Mesodermal cell (in vitro differentiated cells): ENCODE measurements around the gene HDDC3.
A peak's percentile ranks its signal among the peaks of the same experiment; 100 is the strongest.
"Not testable (repeated sequence)": the region's sequence is repeated elsewhere in the genome, so short reads cannot be mapped to it uniquely, and the experiment has no call there.

ENCODE experiments used
- H3K27ac ChIP-seq: 2 replicates; pipeline ENCODE4 v1.7.0; 2013; ENCODE audit warnings: mild to moderate bottlenecking, low read depth, low read length, moderate library complexity; ENCODE audit not compliant: severe bottlenecking
- H3K36me3 ChIP-seq: 2 replicates; pipeline ENCODE4 v1.7.1; 2013; ENCODE audit warnings: mild to moderate bottlenecking, low read length, moderate library complexity; ENCODE audit not compliant: control insufficient read depth, insufficient read depth
- H3K4me1 ChIP-seq: one replicate; pipeline ENCODE4 v1.7.1; 2013; ENCODE audit warnings: mild to moderate bottlenecking, low read length; ENCODE audit not compliant: insufficient read depth, control insufficient read depth, poor library complexity, severe bottlenecking
- H3K4me3 ChIP-seq: 2 replicates; pipeline ENCODE4 v1.7.0; 2013; ENCODE audit warnings: low read length, control low read depth, mild to moderate bottlenecking; ENCODE audit not compliant: insufficient read depth, poor library complexity, severe bottlenecking; ENCODE audit errors: extremely low read depth
- H3K9me3 ChIP-seq: 2 replicates; pipeline ENCODE4 v1.7.1; 2013; ENCODE audit warnings: mild to moderate bottlenecking, low read length, moderate library complexity; ENCODE audit not compliant: control insufficient read depth
- WGBS, 2 experiments: methylation state at CpG; one replicate each; pipeline ENCODE4 v1.1.5; 2013; ENCODE audit warnings: missing lambda C conversion rate in 2 of 2; ENCODE audit not compliant: insufficient coverage in 2 of 2; 5-methylcytosine and 5-hydroxymethylcytosine counted together

The HDDC3 gene

DNA sequence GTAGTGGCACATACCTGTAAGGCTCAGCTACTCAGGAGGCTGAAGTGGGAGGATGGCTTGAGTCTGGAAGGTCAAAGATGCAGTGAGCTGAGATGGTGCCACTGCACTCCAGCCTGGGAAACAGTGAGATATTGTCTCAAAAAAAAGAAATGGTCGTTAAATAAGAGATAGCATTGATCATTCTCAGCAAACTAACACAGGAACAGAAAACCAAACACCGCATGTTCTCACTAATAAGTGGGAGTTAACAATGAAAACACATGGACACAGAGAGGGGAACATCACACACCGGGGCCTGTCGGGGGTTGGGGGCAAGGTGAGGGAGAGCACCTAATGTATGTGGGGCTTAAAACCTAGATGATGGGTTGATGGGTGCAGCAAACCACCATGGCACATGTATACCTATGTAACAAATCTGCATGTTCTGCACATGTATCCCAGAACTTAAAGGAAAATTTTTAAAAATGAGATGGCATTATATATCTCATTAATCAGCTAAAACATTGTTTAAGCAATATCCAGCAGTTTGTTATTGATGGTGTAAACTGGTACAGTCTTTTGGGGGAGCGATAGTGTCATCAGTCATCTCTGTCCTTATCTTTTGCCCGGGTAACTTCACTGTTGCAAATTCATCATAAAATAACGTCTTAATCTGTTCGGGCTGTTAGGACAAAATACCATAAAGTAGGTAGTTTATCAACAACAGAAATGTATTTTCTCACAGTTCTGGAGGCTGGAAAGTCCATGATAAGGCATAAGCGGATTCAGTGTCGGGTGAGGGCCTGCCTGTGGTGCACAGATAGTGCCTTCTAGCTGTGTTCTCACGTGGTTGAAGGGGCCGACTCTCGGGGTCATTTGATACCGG is 30.9 kb downstream of the HDDC3 start:
- H3K27ac ChIP-seq: no peak overlapping the region
- 81 to 89% methylated on average over 2 to 6 of the region's 14 CpGs for WGBS, 2 experiments
- H3K36me3 ChIP-seq: peaks cover 14% of the 10 kb centered on the region
- H3K4me1 ChIP-seq: no peaks in the 10 kb centered on the region
- peak overlapping the region; percentile 49 for H3K4me3 ChIP-seq
- H3K9me3 ChIP-seq: no peaks in the 10 kb centered on the region

DNA sequence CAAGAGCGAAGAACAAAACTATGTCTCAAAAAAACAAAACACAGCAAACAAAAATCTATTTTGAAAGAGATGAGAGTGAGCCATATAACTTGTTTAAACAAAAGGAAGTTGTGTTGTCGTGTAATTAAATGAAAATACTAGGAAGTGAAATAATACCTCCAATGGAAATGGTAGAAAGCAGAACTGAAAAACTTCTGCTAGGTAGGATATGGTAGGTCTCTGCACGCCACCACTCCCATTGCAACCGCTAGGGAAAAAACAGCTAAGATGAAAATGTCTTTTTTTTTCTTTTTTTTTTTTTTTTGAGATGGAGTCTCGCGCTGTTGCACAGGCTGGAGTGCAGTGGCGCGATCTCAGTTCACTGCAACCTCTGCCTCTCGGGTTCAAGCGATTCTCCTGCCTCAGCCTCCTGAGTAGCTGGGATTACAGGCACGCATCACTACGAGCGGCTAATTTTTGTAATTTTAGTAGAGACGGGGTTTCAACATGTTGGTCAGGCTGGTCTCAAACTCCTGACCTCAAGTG is 35.2 kb downstream of the HDDC3 start:
- not testable (repeated sequence) for H3K27ac ChIP-seq, H3K4me1 ChIP-seq, H3K4me3 ChIP-seq, H3K9me3 ChIP-seq
- H3K36me3 ChIP-seq: peaks cover 31% of the 10 kb centered on the region
- 85 to 97% methylated on average over 7 to 13 of the region's 14 CpGs for WGBS, 2 experiments

GRCh38 chr15:90895571-90896117 is 36.7 kb downstream of the HDDC3 start:
- Histone ChIP-seq H3K27ac (no peak overlapping the region), H3K36me3 (peaks cover 39% of the 10 kb centered on the region), H3K9me3 (no peaks in the 10 kb centered on the region), H3K4me1 (no peaks in the 10 kb centered on the region), H3K4me3 (no peak overlapping the region)
- 86 to 91% methylated on average over 5 to 8 of the region's 10 CpGs for WGBS, 2 experiments

- 95 to 96% methylated on average over 28 to 29 of the region's 33 CpGs for WGBS, 2 experiments
- no peak overlapping the region for H3K4me3 ChIP-seq
- H3K9me3 ChIP-seq: no peaks in the 10 kb centered on the region
- H3K27ac ChIP-seq: no peak overlapping the region
- H3K36me3 ChIP-seq: peaks cover 49% of the 10 kb centered on the region
- H3K4me1 ChIP-seq: no peaks in the 10 kb centered on the region
These were observed 38.9 kb downstream of the HDDC3 start for GRCh38 chr15:90893175-90894090.

DNA sequence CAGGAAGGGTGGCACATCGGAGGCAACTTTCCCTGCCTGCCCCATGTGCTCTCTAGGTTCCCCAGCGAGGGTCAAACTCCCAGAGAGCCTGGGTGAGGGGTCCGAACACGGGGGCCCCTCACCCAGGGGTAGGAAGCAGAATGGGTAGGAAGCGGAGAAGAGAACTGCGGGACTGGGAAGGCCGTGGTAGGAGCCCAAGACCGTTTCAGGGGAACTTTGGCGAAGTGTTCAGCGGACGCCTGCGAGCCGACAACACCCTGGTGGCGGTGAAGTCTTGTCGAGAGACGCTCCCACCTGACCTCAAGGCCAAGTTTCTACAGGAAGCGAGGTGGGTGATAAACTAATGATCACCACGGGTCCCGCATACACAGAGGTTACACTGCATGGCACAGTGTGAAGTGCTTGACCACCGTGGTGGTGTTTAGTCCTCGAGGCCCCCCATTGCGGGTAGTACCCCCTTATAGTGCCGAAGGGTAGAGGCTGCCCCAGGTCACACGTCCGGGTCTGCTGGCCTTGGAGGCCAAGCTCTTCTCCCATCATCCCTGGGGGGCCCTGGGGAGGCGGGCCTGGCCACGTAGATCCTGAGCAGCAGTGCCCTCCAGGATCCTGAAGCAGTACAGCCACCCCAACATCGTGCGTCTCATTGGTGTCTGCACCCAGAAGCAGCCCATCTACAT is 39.7 kb downstream of the HDDC3 start:
- Histone ChIP-seq H3K27ac (no peak overlapping the region), H3K36me3 (peaks cover 51% of the 10 kb centered on the region), H3K4me3 (no peak overlapping the region), H3K4me1 (no peaks in the 10 kb centered on the region), H3K9me3 (no peaks in the 10 kb centered on the region)
- WGBS, 2 experiments: 95 to 99% methylated on average over 25 to 28 of the region's 29 CpGs

- Histone ChIP-seq H3K4me1 (no peaks in the 10 kb centered on the region), H3K27ac (no peak overlapping the region), H3K9me3 (no peaks in the 10 kb centered on the region), H3K36me3 (peaks cover 57% of the 10 kb centered on the region), H3K4me3 (no peak overlapping the region)
- WGBS, 2 experiments: 92 to 100% methylated on average over 3 to 11 of the region's 11 CpGs
These were observed 40.3 kb downstream of the HDDC3 start for GRCh38 chr15:90892023-90892422.

- WGBS, 2 experiments: 87 to 98% methylated on average over 5 to 8 of the region's 8 CpGs
- Histone ChIP-seq H3K4me1 (no peaks in the 10 kb centered on the region), H3K4me3 (no peak overlapping the region)
These were observed 40.9 kb downstream of the HDDC3 start for GRCh38 chr15:90891346-90891949.

GRCh38 chr15:90890839-90891238 is 41.5 kb downstream of the HDDC3 start:
- Histone ChIP-seq H3K4me3 (no peak overlapping the region), H3K27ac (no peak overlapping the region), H3K4me1 (no peaks in the 10 kb centered on the region), H3K36me3 (peaks cover 58% of the 10 kb centered on the region), H3K9me3 (no peaks in the 10 kb centered on the region)
- WGBS, 2 experiments: 87 to 88% methylated on average over 8 of the region's 12 CpGs

More at GRCh38 chr15:90891346-90891949, 40.9 kb downstream of the HDDC3 start:
- no peaks in the 10 kb centered on the region for H3K9me3 ChIP-seq
- no peak overlapping the region for H3K27ac ChIP-seq
- H3K36me3 ChIP-seq: peaks cover 60% of the 10 kb centered on the region

DNA sequence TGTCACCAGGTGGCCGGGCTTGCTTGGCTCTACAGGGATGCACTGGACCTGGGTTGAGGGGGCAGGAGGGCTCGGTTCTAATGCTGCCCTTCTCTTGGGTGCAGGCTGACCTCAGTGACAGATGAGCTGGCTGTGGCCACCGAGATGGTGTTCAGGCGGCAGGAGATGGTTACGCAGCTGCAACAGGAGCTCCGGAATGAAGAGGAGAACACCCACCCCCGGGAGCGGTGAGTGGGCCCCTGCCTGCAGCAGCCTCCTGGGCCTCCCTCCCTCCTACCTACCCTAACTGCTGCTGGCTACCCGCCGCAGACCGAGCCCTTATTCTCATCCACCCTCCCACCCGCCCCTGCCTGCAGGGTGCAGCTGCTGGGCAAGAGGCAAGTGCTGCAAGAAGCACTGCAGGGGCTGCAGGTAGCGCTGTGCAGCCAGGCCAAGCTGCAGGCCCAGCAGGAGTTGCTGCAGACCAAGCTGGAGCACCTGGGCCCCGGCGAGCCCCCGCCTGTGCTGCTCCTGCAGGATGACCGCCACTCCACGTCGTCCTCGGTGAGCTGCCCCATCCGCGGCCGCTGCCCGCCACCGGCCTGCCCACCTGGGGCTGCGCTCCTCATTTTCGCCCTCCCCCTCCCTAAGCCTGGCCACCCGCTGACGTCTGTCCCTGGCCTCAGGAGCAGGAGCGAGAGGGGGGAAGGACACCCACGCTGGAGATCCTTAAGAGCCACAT is 42.5 kb downstream of the HDDC3 start:
- H3K27ac ChIP-seq: no peak overlapping the region
- H3K4me1 ChIP-seq: peaks cover 9% of the 10 kb centered on the region
- peaks cover 49% of the 10 kb centered on the region for H3K36me3 ChIP-seq
- 82 to 90% methylated on average over 15 to 30 of the region's 31 CpGs for WGBS, 2 experiments
- H3K4me3 ChIP-seq: no peak overlapping the region
- H3K9me3 ChIP-seq: no peaks in the 10 kb centered on the region
